Measurements from ENCODE around the gene RNU1-3.
"Not testable (repeated sequence)": the region's sequence is repeated elsewhere in the genome, so short reads cannot be mapped to it uniquely, and the experiment has no call there.

RNU1-3 gene

GRCh38 chr1:16651560-16651959 lies 15.2 kb downstream of the RNU1-3 start:
- DNase-seq: not testable (repeated sequence)

DNA sequence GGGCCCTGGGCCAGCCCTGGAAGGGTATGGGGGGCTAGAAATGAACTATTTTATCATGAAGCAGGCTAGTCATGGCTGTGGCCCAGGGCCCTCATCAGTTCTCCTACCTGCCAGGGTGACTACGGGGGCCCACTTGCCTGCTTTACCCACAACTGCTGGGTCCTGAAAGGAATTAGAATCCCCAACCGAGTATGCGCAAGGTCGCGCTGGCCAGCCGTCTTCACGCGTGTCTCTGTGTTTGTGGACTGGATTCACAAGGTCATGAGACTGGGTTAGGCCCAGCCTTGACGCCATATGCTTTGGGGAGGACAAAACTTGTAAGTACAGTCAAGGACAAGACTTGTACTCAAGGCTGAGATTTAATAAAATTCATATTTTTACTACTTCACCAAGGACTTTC lies 16.8 kb downstream of the RNU1-3 start:
- not testable (repeated sequence) for DNase-seq

GRCh38 chr1:16649390-16649789 lies 17.4 kb downstream of the RNU1-3 start:
- DNase-seq: not testable (repeated sequence)

DNA sequence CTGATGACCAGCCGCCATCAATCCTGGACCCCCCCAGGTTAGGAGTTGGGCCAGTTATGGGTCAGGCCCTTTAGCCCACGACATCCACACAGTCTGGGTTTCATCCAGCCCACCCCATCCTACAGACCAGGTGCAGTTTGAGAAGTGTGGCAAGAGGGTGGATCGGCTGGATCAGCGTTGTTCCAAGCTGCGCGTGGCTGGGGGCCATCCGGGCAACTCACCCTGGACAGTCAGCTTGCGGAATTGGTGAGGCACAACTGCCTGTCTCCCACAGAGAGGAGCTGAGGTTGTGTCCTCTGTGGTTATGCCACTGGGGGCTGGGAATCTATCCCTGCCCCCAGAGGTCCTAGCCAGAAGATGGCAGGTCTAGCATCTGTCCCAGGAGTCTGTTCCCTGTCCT lies 18.0 kb downstream of the RNU1-3 start:
- DNase-seq: not testable (repeated sequence)

GRCh38 chr1:16648250-16648649 lies 18.5 kb downstream of the RNU1-3 start:
- not testable (repeated sequence) for DNase-seq

GRCh38 chr1:16647179-16648176 lies 19.3 kb downstream of the RNU1-3 start:
- not testable (repeated sequence) for DNase-seq

GRCh38 chr1:16646716-16647115 lies 20.0 kb downstream of the RNU1-3 start:
- DNase-seq: not testable (repeated sequence)

DNA sequence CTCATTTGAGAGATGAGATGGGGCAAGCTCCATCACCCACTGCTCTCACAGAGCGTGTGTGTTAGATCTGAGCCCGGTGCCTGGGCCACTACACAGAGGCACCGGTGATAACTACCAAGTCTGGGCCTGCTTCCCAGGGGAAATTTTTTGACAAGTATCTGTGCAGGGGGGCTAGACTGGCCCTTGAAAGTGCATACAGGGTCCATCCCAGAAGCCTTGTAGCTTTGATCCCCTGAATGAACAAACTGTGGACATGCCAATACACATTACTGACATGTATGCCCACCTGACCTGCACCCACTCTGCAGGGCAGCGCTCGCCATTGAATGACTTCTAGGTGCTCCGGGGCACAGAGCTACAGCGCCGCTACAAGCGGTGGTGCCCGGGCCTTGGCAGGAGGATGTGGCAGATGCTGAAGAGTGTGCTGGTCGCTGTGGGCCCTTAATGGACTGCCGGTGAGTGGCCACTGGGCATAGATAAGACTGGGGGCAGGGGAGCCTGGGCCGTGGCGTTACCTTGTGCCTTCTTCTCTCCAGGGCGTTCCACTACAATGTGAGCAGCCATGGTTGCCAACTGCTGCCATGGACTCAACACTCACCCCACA lies 20.6 kb downstream of the RNU1-3 start:
- not testable (repeated sequence) for DNase-seq

GRCh38 chr1:16645271-16646060 lies 21.3 kb downstream of the RNU1-3 start:
- DNase-seq: not testable (repeated sequence)

DNA sequence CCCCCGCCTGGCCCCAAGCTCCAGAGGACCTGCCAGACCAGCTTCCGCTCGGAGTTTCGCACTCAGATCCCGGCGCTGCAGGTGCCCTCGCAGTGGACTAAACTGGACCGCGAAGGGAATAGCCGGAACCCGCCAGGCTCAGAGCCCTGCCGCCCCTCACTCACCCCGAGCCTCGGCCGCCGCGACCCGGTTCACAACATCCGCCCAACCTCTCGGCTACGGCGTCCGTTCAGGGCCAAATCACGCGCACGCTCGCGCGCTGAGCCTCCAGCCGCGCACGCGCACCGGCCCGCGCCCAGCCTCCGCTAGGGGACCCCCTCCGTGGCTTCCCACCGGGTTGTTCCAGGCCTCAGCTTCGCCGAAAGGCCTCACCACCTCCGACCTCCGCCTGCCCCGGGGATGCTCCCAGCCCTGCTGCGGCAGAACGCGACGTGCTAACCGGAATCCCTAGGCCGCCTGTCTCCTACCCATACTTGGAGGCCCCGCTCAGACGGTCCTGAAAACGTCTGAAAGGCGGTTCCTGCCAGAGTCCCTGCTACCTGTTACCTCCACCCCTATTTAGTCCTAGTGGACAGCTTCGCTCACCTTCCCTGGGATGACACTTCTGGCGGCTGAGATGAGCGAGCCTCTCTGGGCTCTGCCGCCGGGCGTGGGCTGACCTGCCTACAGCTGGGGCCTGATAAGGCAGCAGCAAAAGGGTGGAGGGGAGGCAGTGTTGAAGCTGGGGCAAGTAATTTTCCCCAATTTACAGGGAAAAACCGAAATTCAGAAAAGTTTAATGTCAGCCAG lies 22.1 kb downstream of the RNU1-3 start:
- DNase-seq: peak; percentile 92

DNA sequence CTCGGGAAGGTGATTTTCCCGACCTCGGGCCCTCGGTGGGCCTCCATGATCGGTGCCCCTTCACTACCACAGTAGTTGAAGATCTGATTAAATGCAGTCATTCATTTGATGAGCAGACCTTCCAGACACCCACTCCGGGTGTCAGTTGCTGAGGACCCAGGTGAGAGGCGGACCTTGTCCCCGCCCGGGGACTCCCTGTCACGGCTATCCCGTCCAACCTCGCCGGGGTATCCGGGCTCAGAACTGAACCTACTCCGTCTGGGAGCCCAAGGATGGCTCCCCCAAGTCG lies 22.6 kb downstream of the RNU1-3 start:
- DNase-seq: peak; percentile 53

- not testable (repeated sequence) for DNase-seq
These were observed 23.1 kb downstream of the RNU1-3 start for GRCh38 chr1:16643476-16644192.

- not testable (repeated sequence) for DNase-seq
These were observed 23.7 kb downstream of the RNU1-3 start for GRCh38 chr1:16643001-16643411.

DNA sequence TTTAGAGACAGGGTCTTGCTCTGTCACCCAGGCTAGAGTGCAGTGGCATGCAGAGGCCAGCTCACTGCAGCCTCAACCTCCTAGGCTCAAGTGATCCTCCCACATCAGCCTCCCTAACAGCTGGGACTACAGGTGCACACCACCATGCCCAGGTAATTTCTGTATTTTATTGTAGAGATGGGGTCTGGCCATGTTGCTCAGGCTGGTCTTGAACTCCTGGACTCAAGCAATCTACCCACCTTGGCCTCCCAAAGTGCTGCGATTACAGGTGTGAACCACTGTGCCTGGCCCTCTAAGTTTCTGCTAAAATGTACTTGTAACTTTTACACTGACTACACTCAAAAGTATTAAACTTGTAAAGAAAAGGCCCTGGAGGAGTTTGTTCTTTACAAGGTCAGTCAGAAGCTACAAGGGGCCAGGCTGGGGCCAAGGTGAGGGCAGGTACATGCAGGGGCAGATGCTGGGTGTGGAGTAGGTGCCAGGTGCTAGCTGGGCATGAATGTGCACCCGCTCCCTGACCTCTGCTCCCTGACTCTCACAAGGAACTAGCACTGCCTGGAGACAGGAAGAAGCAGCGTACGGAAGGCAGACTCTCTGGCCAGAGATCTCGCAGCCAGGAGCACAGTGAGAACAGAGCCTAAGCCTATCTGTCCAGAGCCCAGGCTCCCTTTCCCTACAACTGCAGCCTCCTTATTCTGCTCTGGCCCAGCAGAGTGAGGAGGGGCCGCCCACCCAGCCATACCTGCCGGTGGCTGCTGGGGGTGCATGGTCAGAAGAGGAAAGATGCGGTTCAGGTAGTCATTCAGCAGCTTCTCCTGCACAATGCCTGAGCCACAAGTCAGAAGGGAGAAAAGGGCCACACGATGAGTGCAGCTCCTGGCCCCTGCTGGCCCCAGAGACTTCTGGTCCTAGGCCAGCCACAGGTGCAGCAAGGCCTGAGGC lies 24.5 kb downstream of the RNU1-3 start:
- not testable (repeated sequence) for DNase-seq

GRCh38 chr1:16641159-16641975 lies 25.4 kb downstream of the RNU1-3 start:
- DNase-seq: not testable (repeated sequence)

GRCh38 chr1:16639091-16640031 lies 27.4 kb downstream of the RNU1-3 start:
- DNase-seq: not testable (repeated sequence)

DNA sequence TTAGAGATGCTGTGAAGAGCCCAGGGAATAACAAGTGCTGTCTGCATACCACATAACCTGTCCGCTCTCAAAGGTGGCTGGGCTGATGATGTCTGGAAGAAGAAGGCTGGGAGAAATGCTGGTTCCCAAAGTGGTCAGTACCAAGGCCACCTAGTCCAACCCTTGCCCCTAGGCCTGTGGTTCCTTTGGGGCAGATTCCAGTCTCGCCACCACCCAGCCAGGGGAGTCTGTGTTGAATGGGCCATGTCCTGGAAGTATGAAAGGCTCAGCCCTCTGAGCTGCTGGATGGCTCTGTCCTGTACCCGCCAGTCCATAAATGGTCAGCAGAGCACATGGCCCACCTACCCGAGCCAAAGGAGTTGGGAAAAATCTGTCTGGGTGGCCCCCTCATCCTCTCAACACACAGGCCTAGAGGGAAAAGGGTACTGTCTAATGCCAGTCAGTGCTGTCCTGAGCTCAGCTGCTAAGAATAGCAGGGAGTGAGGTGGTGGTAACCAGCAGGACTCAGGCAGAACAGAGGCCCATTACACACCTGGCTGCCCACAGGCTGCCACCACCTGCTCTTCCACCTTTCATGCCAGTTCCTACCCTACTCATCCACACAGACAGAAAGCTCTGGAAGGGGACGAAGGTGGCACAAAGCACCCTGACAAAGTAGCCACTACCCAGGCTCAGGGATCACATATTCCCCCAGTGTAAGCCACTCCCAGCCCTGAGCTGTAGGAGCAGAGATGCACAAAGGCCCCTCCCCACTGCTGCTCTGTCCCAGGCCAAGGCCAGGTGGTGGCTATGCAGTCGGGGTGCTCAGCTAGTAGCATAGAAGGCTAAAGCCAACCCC lies 28.6 kb downstream of the RNU1-3 start:
- not testable (repeated sequence) for DNase-seq
